GM18508 (cell line): ENCODE measurements around the gene NPTN.

Experiments
- ATAC-seq: cut with Tn5 transposase; IDR thresholded peaks from one replicate; pipeline ENCODE4 v1.9.1; 2021; ENCODE audit warnings: moderate number of reproducible peaks; ENCODE audit not compliant: insufficient read depth, unreplicated experiment

Gene NPTN

DNA sequence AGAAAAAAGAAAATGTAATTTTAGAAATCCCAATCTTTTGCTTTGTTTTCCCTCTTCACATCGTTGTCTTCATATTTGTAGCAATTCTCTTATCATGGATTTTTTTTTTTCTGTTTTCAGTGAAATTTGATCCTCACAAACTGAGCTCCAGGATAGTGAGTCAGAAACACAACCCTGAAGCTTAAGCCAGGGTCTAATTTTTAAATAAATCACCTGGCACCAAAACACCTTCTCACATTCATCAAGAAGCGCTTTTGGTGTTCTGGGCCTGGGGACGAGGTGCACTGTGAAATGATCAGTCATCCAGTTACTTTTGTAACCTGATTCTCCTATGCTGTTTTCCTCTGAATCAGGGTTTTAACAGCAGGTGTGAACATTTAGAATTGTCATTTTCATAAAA is 102.5 kb downstream of the NPTN start:
- no peak for ATAC-seq

DNA sequence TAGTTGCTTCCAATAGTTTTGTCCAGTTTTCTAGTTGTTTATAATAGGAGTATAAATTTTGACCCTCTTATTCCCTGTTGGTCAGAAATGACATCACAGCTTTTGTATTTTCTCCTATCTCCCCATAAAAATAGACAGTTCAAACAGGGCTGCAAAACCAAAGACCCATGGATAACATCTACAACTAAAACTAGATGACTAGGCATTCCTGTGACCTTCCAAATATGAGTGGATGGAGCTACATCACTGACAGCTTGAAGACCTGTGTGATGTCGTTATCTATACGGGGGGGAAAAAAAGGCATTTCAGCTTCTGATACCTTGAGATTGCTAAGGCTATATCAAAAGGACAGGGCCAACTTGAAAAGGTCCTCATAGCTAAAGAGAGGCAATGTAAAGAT is 105.6 kb downstream of the NPTN start:
- no peak for ATAC-seq

DNA sequence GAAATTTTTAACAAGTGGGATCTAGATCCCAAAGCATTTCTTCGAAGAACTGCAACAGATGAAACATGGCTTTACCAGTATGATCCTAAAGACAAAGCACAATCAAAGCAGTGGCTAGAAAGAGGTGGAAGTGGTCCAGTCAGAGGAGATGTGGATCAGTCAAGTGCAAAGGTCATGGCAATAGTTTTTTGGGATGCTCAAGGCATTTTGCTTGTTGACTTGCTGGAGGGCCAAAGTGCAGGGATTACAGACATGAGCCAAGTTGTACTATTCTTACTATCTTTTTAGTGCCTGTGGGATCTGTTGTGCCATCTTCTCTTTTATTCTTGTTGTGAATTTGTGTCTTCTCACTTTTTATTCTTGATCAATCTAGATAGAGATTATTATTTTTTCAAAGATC is 108.3 kb downstream of the NPTN start:
- no peak for ATAC-seq

DNA sequence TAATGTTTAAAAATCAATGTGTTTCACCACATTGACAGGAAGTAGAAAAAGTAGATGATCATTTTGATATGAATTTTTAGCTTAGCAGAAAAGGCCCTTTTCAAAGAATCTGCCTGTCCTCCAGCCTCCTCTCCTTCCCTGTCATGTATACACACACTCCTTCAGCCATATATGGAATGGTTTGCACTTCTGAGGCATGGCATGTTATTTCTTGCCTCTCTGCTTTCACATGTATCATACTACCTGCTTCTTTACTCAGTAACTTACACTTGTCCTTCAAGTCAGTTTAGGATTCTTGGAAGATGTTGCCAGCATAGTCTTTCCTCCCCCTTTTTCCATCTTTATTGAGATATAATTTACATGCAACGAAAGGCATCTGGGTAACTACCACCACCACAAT is 111.2 kb downstream of the NPTN start:
- ATAC-seq = no peak

DNA sequence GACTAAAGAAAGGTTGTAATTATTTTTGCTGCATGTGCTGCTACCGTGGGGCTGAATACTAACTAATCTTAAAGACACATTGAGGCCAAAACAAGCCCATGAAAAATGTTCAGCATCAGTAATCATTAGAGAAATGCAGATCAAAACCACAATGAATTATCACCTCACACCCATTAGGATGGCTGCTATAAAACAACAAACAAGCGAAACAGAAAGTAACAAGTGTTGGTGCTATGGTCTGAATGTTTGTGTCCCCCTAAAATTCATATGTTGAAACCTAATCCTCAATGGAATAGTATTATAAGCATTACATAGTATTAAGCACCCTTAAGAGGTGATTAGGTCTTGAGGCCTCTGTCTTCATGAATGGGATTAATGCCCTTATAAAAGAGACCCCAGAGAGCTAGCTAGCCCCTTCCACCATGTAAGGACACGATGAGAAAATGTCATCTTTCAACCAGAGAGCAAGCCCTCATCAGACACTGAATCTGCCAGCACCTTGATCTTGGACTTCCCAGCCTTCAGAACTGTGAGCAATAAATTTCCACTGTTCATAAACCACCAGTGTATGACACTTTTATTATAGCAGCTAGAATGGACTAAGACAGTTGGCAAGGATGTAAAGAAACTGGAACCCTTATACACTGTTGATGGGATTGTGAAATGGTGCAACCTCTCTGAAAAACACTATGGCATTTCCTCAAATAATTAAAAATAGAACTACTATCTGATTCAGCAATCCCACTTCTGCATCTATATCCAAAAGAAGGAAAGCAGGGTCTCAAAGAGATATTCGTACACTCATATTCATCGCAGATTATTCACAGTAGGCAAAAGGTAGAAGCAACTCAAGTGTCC is 114.1 kb downstream of the NPTN start:
- ATAC-seq = no peak

DNA sequence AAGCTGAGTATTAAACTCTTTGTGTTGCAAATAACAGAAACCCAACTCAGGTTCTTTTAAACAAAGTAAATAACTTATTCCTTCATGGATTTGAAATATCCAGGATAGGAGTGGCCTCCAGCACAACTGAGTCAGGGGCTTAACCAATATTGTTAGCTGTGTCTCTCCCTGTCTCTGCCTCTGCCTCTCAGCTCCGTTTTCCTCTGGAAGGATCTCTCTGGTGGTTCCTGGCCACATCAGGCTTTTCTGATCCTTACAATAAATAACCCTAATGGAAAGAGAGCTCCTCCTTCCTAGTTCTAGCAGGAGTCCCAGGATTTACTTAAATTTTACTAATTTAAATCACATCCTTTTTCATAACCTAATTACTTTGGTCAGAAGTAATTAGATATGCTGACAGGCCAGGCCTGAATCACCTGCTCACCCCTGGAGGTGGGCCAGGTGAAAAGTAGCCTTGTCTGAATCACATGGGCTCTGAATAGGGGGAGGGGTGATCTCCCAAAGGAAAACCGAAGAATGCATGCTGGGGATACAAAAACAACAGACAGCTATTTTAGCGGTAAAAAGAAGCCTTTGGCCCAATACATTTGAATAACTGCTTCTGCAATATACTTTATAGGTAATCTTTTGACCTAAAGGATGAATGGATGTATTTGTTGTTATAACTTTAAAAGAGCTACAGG is 114.9 kb downstream of the NPTN start:
- ATAC-seq = no peak

DNA sequence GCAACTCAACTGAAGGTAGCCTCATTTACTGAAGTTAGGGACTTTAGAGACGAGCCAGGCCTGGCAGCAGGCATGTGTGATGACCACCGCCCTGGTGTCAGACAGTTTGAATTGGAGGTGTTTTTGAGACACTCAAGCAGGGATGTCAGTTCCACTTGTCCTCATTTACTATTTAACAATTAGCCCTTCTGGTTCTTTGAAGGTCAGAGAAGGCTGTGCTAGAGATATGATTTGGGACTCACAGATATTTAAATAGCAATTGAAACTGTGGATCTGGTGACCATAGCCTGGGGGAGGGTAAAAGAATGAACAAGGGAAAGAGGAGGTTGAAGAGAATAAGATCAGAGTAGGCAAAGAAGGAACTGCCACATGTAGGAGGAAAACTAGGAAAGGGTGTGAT is 115.6 kb downstream of the NPTN start:
- ATAC-seq = no peak

DNA sequence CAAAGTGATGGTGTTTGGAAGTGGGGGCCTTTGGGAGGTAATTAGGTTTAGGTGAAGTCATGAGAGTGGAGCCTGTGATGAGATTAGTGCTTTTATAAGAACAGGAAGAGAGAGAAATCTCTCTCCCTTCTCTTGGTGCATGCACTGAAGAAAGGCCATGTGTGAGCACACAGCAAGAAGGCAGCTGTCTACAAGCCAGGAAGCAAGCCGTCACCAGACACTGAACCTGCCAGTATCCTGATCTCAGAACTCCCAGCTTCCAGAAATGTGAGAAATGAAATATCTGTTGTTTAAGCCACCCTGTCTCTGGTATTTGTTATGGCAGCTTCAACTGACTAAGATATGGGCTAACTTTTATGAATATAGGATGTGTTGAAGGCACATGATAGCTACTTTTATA is 117.7 kb downstream of the NPTN start:
- no peak for ATAC-seq
